GM19328 (cell line): Measurements from ENCODE around the gene SCTR.

Experiments used
- ATAC-seq: cut with Tn5 transposase; IDR thresholded peaks from one replicate; pipeline ENCODE4 v1.9.1; 2021; ENCODE audit warnings: mild to moderate bottlenecking, moderate library complexity; ENCODE audit not compliant: unreplicated experiment

Gene SCTR

GRCh38 chr2:119449521-119449920 lies 74.8 kb downstream of the SCTR start:
- no peak for ATAC-seq

GRCh38 chr2:119448427-119449141 lies 75.7 kb downstream of the SCTR start:
- no peak for ATAC-seq

- no peak for ATAC-seq
Observed at GRCh38 chr2:119446037-119446436, 78.2 kb downstream of the SCTR start.

- ATAC-seq: no peak
Observed at GRCh38 chr2:119442850-119443249, 81.4 kb downstream of the SCTR start.

- no peak for ATAC-seq
Observed at GRCh38 chr2:119442226-119442619, 82.1 kb downstream of the SCTR start.

- ATAC-seq: no peak
Observed at GRCh38 chr2:119441376-119442225, 82.7 kb downstream of the SCTR start.

- no peak for ATAC-seq
Observed at GRCh38 chr2:119440873-119441272, 83.4 kb downstream of the SCTR start.

- ATAC-seq: no peak
Observed at GRCh38 chr2:119440501-119440870, 83.8 kb downstream of the SCTR start.

GRCh38 chr2:119439574-119440500 lies 84.4 kb downstream of the SCTR start:
- ATAC-seq: no peak

GRCh38 chr2:119438726-119439284 lies 85.5 kb downstream of the SCTR start:
- no peak for ATAC-seq

- ATAC-seq: no peak
Observed at GRCh38 chr2:119438128-119438656, 86.1 kb downstream of the SCTR start.

GRCh38 chr2:119436993-119437772 lies 87.1 kb downstream of the SCTR start:
- no peak for ATAC-seq

GRCh38 chr2:119435953-119436297 lies 88.4 kb downstream of the SCTR start:
- ATAC-seq: no peak

GRCh38 chr2:119435081-119435952 lies 89.0 kb downstream of the SCTR start:
- ATAC-seq: no peak

GRCh38 chr2:119434664-119435063 lies 89.6 kb downstream of the SCTR start:
- ATAC-seq: no peak

GRCh38 chr2:119433636-119434327 lies 90.5 kb downstream of the SCTR start:
- no peak for ATAC-seq

- ATAC-seq: no peak
Observed at GRCh38 chr2:119432851-119433522, 91.3 kb downstream of the SCTR start.
